DND-41 (cell line): ENCODE measurements around the gene RALGDS.

ENCODE experiments used
- ATAC-seq: fragments of 200-7000 bp; cut with Tn5 transposase; 3 replicates; pipeline ENCODE4 v1.9.1; 2021; ENCODE audit warnings: low read depth; ENCODE audit not compliant: insufficient read depth
- DNase-seq: peaks from one replicate; pipeline ENCODE4 v3.0.0-alpha.2; 2020
- H2AFZ ChIP-seq: 2 replicates; pipeline ENCODE4 v1.6.0; 2012; ENCODE audit warnings: low read depth, low read length
- H3K27ac ChIP-seq: 2 replicates; pipeline ENCODE4 v1.5.1; 2012; ENCODE audit warnings: low read length, inconsistent platforms
- H3K27me3 ChIP-seq: fragments of 200-600 bp; sonication (generic); 2 replicates; pipeline ENCODE4 v1.6.0; 2012; ENCODE audit warnings: low read length, mild to moderate bottlenecking, inconsistent platforms; ENCODE audit not compliant: insufficient read depth, poor library complexity
- H3K36me3 ChIP-seq: 2 replicates; pipeline ENCODE4 v1.5.1; 2012; ENCODE audit warnings: low read length, inconsistent platforms; ENCODE audit not compliant: insufficient read depth
- H3K4me1 ChIP-seq: 2 replicates; pipeline ENCODE4 v1.5.1; 2012; ENCODE audit warnings: mild to moderate bottlenecking, low read length; ENCODE audit not compliant: insufficient read depth
- H3K4me2 ChIP-seq: 2 replicates; pipeline ENCODE4 v1.6.0; 2012; ENCODE audit warnings: mild to moderate bottlenecking, moderate library complexity, low read length, inconsistent platforms; ENCODE audit not compliant: insufficient read depth
- H3K4me3 ChIP-seq, 2 experiments: fragments of 200-600 bp in 1 of 2; shearing (Covaris generic) in 1 of 2; 2 replicates each; pipeline ENCODE4 v1.5.1; 2012 to 2016; ENCODE audit warnings: inconsistent platforms in 2 of 2, low read length in 2 of 2, mild to moderate bottlenecking in 2 of 2, low read depth in 1 of 2, moderate library complexity in 1 of 2
- H3K79me2 ChIP-seq: 2 replicates; pipeline ENCODE4 v1.6.0; 2012; ENCODE audit warnings: low read length, inconsistent platforms; ENCODE audit not compliant: insufficient read depth
- H3K9ac ChIP-seq: 2 replicates; pipeline ENCODE4 v1.6.0; 2012; ENCODE audit warnings: low read depth, mild to moderate bottlenecking, inconsistent platforms, low read length, moderate library complexity
- H3K9me3 ChIP-seq: 2 replicates; pipeline ENCODE4 v1.5.1; 2012; ENCODE audit warnings: low read length, moderate library complexity, mild to moderate bottlenecking, inconsistent platforms; ENCODE audit not compliant: insufficient read depth, severe bottlenecking
- H4K20me1 ChIP-seq: 2 replicates; pipeline ENCODE4 v1.6.0; 2012; ENCODE audit warnings: low read length; ENCODE audit not compliant: insufficient read depth
- CTCF ChIP-seq: IDR thresholded peaks from 2 replicates; pipeline ENCODE4 v1.5.1; 2012; ENCODE audit warnings: borderline replicate concordance, low read length, moderate library complexity, mild to moderate bottlenecking; ENCODE audit not compliant: poor library complexity, severe bottlenecking; ENCODE audit errors: extremely low read depth
- EZH2 ChIP-seq: IDR thresholded peaks from 3 replicates; pipeline ENCODE4 v1.6.1; 2012; ENCODE audit warnings: borderline replicate concordance, low read depth, mild to moderate bottlenecking, moderate library complexity, low read length, inconsistent platforms; ENCODE audit not compliant: severe bottlenecking

RALGDS gene

GRCh38 chr9:133101356-133102189, 19.5 kb downstream of the RALGDS start:
- Histone ChIP-seq H3K9ac (no peak overlapping the region), H3K4me1 (no peaks in the 10 kb centered on the region), H3K27me3 (no peaks in the 10 kb centered on the region), H3K36me3 (peaks cover 88% of the 10 kb centered on the region), H2AFZ (no peak overlapping the region), H3K27ac (no peak overlapping the region), H3K4me2 (no peak overlapping the region), H3K4me3 (no peak overlapping the region), H4K20me1 (peaks cover 4% of the 10 kb centered on the region; the same call in 1 of the 2 replicates), H3K9me3 (peaks cover 7% of the 10 kb centered on the region), H3K79me2 (no peaks in the 10 kb centered on the region)
- DNase-seq (no peak), ATAC-seq (no peak)
- TF ChIP-seq CTCF (no peak), EZH2 (no peak)

GRCh38 chr9:133100506-133101355, 20.3 kb downstream of the RALGDS start:
- H3K9me3 ChIP-seq = peaks cover 7% of the 10 kb centered on the region
- no peak overlapping the region for H3K4me3 ChIP-seq
- no peak for DNase-seq
- no peaks in the 10 kb centered on the region for H3K4me1 ChIP-seq
- no peak overlapping the region for H3K9ac ChIP-seq
- H3K79me2 ChIP-seq = no peaks in the 10 kb centered on the region
- peaks cover 4% of the 10 kb centered on the region; the same call in 1 of the 2 replicates for H4K20me1 ChIP-seq
- H2AFZ ChIP-seq = no peak overlapping the region
- H3K27ac ChIP-seq = no peak overlapping the region
- H3K36me3 ChIP-seq = peaks cover 80% of the 10 kb centered on the region
- no peak overlapping the region for H3K4me2 ChIP-seq
- no peak for TF ChIP-seq EZH2
- no peak for TF ChIP-seq CTCF
- no peak for ATAC-seq
- no peaks in the 10 kb centered on the region for H3K27me3 ChIP-seq

GRCh38 chr9:133099726-133100505, 21.1 kb downstream of the RALGDS start:
- Histone ChIP-seq H3K79me2 (no peaks in the 10 kb centered on the region), H3K9ac (no peak overlapping the region), H3K27me3 (no peaks in the 10 kb centered on the region), H2AFZ (no peak overlapping the region), H3K4me2 (no peak overlapping the region), H3K4me1 (no peaks in the 10 kb centered on the region), H4K20me1 (peaks cover 4% of the 10 kb centered on the region; the same call in 1 of the 2 replicates), H3K9me3 (peaks cover 7% of the 10 kb centered on the region), H3K36me3 (peaks cover 75% of the 10 kb centered on the region), H3K27ac (no peak overlapping the region), H3K4me3 (no peak overlapping the region)
- no peak for TF ChIP-seq CTCF
- no peak for TF ChIP-seq EZH2
- ATAC-seq (no peak), DNase-seq (no peak)
